GM21619 (cell line): ENCODE results near the gene HRAS.
"Not testable (repeated sequence)": the region's sequence is repeated elsewhere in the genome, so short reads cannot be mapped to it uniquely, and the experiment has no call there.

Experiments used
- ATAC-seq: cut with Tn5 transposase; IDR thresholded peaks from one replicate; pipeline ENCODE4 v1.9.1; 2021; ENCODE audit not compliant: unreplicated experiment

The HRAS gene

DNA sequence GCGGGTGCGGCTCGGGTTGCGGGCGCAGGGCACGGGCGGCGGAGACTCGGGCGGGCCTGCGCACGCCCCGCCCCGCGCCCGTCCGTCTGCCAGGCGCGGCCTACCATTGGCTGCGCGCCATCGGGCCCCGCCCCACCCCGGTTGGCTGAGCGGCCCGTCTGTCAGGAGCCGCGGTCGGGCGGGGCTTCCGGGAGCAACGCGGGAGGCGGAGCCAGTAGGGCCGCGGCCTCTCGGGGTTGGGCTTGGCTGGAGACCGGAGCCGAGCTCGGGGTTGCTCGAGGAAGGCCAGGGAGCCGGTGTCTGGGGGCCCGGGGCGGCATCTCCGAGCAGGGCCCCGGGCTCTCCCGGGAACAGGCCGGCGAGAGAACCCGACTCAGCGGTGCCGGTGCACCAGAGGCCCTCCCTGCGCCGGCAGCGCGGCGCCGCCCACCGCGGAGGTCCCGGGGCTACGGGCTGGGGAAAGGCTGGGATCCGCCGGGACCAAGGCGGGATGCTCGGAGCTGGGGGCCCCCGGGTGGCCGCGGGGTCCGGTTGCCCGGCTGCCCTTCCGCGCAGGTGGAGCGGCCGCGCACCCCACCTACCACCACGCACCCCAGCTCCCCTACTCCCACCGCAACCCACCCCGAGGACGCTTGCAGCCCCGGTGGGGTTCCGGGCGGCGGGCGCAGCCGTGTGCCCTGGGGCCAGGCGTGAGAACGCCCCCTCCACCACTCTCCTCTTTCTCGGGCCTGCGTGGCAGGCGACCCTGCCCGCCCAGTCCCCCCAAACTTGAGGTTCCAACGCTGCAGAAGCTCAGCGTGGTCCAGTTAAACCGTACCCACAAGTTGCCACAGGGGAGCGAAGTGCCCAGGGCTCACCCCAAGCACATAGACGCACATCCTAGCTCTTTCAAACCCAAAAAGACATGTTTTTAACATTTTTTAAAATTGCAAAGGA is at the start of gene HRAS:
HRAS (minus strand) TSS at position 58 of the 936 bp plus-strand sequence.
- ATAC-seq = peak; percentile 63

- ATAC-seq = no peak
Measured at GRCh38 chr11:584287-584686, 48.9 kb upstream of the HRAS start.

GRCh38 chr11:581752-582151 is 46.4 kb upstream of the HRAS start:
- no peak for ATAC-seq

DNA sequence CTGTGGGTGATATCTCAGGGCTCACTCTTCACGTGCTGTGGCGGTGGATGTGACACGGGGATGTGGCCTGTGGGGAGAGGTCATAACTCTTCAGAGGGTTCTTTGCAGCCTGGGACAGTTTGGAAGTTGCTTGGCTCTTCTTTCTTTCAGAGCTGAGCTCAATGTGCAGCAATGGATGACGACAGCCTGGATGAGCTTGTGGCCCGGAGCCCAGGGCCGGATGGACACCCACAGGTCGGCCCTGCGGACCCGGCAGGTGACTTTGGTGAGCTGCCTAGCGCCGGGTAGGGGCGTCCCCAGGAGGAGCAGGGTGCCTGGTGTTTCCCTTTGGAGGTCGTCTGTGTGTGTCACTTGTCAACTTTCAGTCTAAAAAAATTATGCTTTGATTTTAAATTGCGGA is 46.0 kb upstream of the HRAS start:
- ATAC-seq = no peak

GRCh38 chr11:579830-580601 is 44.6 kb upstream of the HRAS start:
- ATAC-seq = no peak

DNA sequence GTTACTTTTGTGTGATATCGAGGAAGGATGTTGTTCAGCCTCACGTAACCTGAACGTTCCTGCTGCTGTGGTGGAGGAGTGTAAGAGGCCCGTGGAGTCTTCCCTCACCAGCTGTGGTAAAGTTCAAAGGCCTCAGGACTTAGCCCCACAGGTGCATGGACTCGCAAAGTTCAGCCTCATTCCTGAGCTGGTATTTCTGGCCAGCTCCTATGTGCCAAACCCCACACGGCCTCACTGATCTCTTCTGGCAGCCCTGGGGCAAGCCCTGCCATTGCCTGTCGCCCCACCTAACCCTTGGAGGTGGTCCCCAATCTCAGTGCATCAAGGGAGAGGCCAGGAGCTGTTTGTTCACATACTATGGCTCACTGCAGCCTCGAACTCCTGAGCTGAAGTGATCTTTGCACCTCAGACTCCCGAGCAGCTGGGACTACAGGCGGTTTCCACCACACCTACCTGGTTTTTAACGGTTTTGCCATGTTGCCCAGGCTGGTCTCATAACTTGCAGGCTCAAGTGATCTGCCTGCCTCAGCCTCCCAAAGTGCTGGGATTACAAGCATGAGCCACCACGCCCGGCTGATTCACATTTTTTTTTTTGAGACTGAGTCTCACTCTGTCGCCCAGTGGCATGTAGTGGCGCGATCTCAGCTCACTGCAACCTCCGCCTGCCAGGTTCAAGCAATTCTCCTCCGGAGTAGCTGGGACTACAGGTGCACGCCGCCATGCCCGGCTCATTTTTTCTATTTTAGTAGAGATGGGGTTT is 43.1 kb upstream of the HRAS start:
- no peak for ATAC-seq

DNA sequence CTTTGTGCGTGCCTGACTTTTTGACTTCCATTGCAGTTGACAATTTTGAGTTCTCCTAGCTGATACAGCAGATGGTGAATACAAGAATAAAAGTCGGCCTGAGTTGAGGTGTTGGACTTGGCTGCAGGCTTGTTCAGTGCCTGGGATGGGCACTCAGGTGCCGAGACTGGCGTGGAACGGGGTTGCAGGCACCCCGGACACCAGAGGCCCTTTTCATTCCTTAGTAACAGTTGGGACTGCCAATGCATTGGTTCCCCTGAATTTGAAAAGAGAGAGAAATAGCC is 42.2 kb upstream of the HRAS start:
- no peak for ATAC-seq

DNA sequence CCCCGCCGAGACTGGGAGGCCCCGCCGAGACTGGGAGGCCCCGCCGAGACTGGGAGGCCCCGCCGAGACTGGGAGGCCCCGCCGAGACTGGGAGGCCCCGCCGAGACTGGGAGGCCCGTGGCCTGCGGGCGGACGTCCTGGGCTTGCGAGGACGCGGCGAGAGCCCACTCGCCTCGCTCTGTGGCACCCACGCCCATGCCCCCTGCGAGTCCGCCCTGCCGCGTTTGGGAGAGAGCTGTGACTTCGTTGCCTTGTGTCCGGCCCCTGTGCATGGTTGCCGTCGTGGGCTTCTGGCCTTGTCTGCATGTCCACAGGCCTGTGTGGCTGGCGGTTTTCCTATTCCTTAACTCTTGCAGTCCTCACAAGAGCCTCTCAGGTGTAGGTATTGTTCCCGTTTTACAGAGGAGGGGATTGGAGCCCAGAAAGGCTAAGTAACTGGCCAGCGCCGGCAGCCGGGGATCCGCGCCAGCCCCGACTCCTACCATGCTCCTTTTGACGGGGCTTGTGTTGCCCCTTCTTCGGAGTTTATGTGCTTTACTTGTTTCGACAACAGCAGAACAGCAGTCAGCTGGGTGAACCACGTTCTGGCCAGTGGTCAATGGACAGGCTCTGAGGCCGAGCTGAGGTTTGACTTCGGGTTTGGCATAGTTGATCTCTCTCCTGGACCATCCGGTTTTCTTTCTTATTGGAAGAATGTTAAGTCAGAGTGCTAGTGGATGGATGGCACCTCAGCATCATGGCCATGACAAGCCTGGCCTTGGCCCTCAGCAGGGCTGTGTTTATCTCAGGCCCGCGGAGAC is 41.6 kb upstream of the HRAS start:
- no peak for ATAC-seq

DNA sequence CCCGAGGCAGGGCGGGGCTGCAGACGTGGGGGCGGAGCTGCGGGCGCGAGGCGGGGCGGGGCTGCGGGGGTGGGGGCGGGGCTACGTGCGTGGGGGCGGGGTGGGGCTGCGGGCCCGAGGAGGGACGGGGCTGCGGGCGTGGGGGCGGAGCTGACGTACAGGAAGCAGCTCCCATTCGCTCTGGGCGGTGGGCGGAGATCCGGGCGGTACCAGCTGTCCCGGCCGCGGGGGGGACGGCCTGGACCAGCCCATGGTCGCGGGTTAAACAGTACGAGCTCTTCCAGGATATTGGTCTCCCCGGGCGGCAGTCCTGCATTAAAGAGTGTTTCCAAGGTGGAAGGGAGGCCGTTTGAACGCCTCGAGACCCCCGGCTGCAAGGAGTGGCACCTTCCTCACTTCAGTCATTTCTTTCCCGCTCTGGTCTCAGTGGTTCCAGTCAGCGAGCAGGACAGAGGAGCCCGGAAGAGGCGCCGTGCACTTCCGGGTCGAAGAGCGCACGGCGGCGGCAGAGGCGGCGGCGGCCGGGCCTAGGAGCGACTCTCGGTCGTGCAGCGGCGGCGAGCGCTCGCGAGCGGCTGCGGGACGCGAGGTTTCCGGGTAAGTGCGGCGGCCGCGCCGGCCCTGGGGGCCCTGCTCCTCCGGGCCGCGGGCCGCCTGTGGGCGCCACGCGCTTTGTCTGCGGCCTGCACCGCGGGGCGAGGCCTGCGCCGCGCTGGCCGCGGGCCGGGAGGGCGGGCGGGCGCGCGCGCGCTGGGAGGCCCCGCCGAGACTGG is 40.8 kb upstream of the HRAS start, which contains the start of gene PHRF1:
PHRF1 (plus strand) TSS at position 475 of the 773 bp plus-strand sequence. CDS start 5,043 bp downstream, outside the sequence.
- ATAC-seq = peak; percentile 73

DNA sequence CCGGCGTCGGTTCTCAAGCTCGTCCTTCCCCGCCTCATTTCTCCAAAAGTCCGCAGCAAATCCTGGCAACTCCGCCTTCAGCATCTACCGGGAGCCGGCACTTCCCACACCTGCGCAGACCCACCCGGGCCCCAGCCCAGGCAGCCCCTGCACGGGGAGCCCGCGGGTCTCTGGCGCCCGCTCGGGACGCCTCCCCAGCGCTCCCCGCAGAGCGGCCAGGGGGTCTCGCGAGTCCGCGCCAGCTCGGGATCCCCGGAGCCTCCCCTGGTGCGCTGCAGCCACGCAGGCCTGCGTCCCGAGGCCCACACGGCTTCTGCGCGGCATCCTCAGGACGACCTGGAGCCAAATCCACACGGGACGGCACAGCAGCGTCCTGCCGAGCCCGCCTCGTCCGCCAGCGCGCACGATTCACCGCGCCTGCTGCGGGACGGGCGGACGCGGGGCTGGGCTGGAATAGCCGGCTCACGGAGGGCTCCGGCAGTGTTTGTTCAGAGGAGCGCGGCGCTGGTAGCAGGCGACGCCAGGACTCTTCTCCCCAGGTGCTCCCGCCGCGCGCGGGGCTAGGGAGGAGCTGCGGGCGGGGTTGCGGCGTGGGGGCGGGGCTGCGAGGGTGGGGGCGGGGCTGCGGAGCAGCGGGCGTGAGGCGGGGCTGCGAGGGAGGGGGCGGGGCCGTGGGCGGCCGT is 40.1 kb upstream of the HRAS start:
- ATAC-seq = peak; percentile 32

DNA sequence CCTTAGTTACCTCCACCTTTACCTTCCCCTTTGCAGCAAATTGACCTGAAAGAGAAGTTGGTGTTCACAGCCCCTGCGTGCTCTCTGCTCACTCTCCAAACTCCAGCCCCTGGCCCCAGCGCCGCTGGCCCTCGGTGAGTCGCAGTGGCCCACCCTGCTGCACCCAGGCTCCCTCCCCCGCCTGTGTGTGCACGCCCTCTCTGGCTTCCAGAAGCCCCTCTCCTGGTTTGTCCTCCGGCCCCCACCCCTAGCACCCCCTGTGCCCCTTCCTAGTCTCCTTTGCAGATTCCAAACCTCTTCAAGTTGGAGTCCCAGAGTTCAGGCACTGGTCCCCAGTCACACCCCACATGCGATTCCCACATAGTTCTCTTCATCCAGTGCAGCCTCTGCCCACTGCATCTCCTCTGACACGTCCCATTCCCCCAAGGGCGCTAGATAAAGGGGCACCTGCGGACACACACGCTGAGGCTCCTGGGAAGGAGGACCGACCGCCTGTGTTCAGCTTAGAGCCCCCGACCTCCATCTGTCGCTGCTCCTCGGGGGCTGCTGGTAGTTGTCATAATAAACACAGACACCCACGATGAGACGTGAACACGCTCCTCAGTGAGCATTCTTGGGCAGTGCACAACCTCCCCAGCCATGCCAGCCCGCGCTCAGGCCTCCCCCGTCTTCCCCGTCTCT is 39.4 kb upstream of the HRAS start:
- ATAC-seq = no peak

- not testable (repeated sequence) for ATAC-seq
Measured at GRCh38 chr11:574031-574570, 38.7 kb upstream of the HRAS start.

DNA sequence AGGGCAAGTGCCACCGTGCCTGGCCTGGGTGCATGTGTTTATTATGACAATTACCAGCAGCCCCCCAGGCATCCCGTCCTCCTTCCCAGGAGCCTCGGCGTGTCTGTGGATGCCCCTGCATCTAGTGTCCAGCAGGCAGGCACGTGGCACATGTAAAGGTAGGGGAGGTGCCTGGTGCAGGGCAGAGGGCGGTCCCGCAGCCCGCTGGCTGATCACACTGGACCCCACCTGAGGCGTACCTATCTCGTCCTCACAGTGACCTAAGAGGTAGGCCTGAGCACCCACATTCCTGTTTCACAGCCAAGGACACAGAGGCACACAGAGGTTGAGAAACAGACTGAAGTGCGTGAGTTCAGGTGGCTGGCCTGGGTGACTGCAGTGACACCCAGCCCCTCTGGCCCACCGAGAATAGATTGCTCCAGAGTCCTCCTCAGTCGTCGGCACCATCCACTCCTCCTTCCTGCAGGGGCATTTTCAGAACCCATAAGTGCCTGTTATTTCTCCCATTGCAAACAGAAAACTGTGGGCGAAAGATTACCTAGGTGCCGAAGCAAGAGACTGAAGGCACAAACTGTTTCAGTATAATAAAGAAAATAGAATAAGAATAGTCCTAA is 37.9 kb upstream of the HRAS start:
- ATAC-seq = no peak

- ATAC-seq = no peak
Measured at GRCh38 chr11:571802-572185, 36.4 kb upstream of the HRAS start.

- no peak for ATAC-seq
Measured at GRCh38 chr11:569158-569885, 33.9 kb upstream of the HRAS start.

- ATAC-seq = peak; percentile 79
Measured at GRCh38 chr11:568306-569157, 33.2 kb upstream of the HRAS start.
